Subcutaneous adipose tissue (tissue), 4 donors: Measurements from ENCODE around the gene FKBP1A. TPM values are rescaled to one million over a fixed set of nuclear protein-coding genes. Genes with fewer than 3 reads are reported as not detected.

Experiments
- CTCF ChIP-seq: fragments of 450-650 bp; IDR thresholded peaks from one replicate; pipeline ENCODE4 v1.5.1; 2016; ENCODE audit warnings: low read depth, mild to moderate bottlenecking, control low read depth, antibody characterized with exemption, moderate library complexity
- total RNA-seq, 4 donors: library from RNA; depleted of rRNA; stranded (reverse); fragments of >200 nt; gene quantifications; one replicate each; pipeline ENCODE4 v1.1.0, GENCODE V29; 2016

FKBP1A gene
- total RNA-seq, 4 donors from 2014 or later = 131 to 257 (median 165) TPM

- TF ChIP-seq CTCF = no peak
Observed at GRCh38 chr20:1424336-1424735, 31.5 kb upstream of the FKBP1A start.

- no peak for TF ChIP-seq CTCF
Observed at GRCh38 chr20:1423625-1424106, 30.8 kb upstream of the FKBP1A start.

- no peak for TF ChIP-seq CTCF
Observed at GRCh38 chr20:1423206-1423605, 30.4 kb upstream of the FKBP1A start.

GRCh38 chr20:1422753-1423152, 29.9 kb upstream of the FKBP1A start:
- TF ChIP-seq CTCF = no peak

GRCh38 chr20:1420066-1420465, 27.2 kb upstream of the FKBP1A start:
- TF ChIP-seq CTCF = no peak

DNA sequence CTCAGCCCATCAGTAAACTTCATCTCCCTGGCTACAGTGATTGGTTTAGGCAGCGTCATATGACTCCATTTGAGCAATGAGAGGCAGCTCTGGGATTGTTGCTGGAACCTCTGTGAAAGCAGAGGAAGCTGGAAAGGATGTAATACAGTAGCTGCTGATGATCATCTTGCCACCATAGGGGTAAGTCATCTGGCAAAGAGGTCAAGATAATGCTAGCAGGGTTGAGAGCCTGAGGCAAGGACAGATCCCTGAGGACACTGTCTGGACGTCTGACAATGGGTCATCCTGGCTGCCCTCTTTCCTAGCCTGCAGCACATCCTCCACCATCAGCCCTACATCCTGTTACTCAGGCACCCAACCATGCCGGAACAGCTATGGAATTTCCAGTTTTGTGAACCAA, 25.5 kb upstream of the FKBP1A start:
- TF ChIP-seq CTCF = no peak

- no peak for TF ChIP-seq CTCF
Observed at GRCh38 chr20:1417790-1418189, 24.9 kb upstream of the FKBP1A start.
